Astrocyte (in vitro differentiated cells and primary cell): ENCODE data around the gene APOBEC3G. TPM values are rescaled to one million over a fixed set of nuclear protein-coding genes. Genes with fewer than 3 reads are reported as not detected.
"Not testable (repeated sequence)": the region's sequence is repeated elsewhere in the genome, so short reads cannot be mapped to it uniquely, and the experiment has no call there.

Experiments used
- DNase-seq: peaks from one replicate; pipeline ENCODE4 v3.0.0-alpha.2; 2010; ENCODE audit warnings: low read depth
- FAIRE-seq: peaks from 2 replicates; lab custom pipeline; 2011; peaks lifted over from hg19 to GRCh38; lab: Jason Lieb, UNC
- H2AFZ ChIP-seq: 2 replicates; pipeline ENCODE4 v1.6.0; 2012; ENCODE audit warnings: low read depth, low read length, inconsistent platforms
- H3K27ac ChIP-seq: 2 replicates; pipeline ENCODE4 v1.5.1; 2011; ENCODE audit warnings: low read depth, low read length, inconsistent platforms
- H3K27me3 ChIP-seq: 2 replicates; pipeline ENCODE4 v1.6.0; 2011; ENCODE audit warnings: low read length, inconsistent platforms; ENCODE audit not compliant: insufficient read depth
- H3K36me3 ChIP-seq: 2 replicates; pipeline ENCODE4 v1.5.1; 2011; ENCODE audit warnings: low read length, inconsistent platforms; ENCODE audit not compliant: insufficient read depth
- H3K4me1 ChIP-seq: 2 replicates; pipeline ENCODE4 v1.5.1; 2011; ENCODE audit warnings: low read length, inconsistent platforms; ENCODE audit not compliant: insufficient read depth
- H3K4me2 ChIP-seq: 2 replicates; pipeline ENCODE4 v1.6.0; 2012; ENCODE audit warnings: low read length, inconsistent platforms
- H3K4me3 ChIP-seq: 2 replicates; pipeline ENCODE4 v1.5.1; 2011; ENCODE audit warnings: low read depth, mild to moderate bottlenecking, low read length, inconsistent platforms; ENCODE audit not compliant: insufficient read depth
- H3K79me2 ChIP-seq: 2 replicates; pipeline ENCODE4 v1.6.0; 2012; ENCODE audit warnings: mild to moderate bottlenecking, low read length, inconsistent platforms; ENCODE audit not compliant: insufficient read depth
- H3K9ac ChIP-seq: 2 replicates; pipeline ENCODE4 v1.6.0; 2012; ENCODE audit warnings: mild to moderate bottlenecking, low read length, inconsistent platforms
- H3K9me3 ChIP-seq: 2 replicates; pipeline ENCODE4 v1.5.1; 2012; ENCODE audit warnings: low read depth, mild to moderate bottlenecking, low read length, inconsistent platforms; ENCODE audit not compliant: insufficient read depth
- H4K20me1 ChIP-seq: 2 replicates; pipeline ENCODE4 v1.6.0; 2012; ENCODE audit warnings: low read length, inconsistent platforms; ENCODE audit not compliant: insufficient read depth
- H3K27ac Mint-ChIP-seq: one replicate; pipeline ENCODE4 v1.8.0; 2021; ENCODE audit warnings: mild to moderate bottlenecking, mixed read lengths; ENCODE audit not compliant: unreplicated experiment
- H3K27me3 Mint-ChIP-seq: one replicate; pipeline ENCODE4 v1.8.0; 2021; ENCODE audit warnings: low read depth, mixed read lengths; ENCODE audit not compliant: unreplicated experiment
- H3K36me3 Mint-ChIP-seq: one replicate; pipeline ENCODE4 v1.8.0; 2021; ENCODE audit warnings: low read depth, mixed read lengths; ENCODE audit not compliant: unreplicated experiment
- H3K4me1 Mint-ChIP-seq: one replicate; pipeline ENCODE4 v1.8.0; 2021; ENCODE audit warnings: low read depth, mixed read lengths; ENCODE audit not compliant: unreplicated experiment
- H3K4me3 Mint-ChIP-seq: one replicate; pipeline ENCODE4 v1.8.0; 2021; ENCODE audit warnings: mild to moderate bottlenecking, moderate library complexity, mixed read lengths; ENCODE audit not compliant: unreplicated experiment
- H3K9me3 Mint-ChIP-seq: one replicate; pipeline ENCODE4 v1.8.0; 2021; ENCODE audit warnings: mild to moderate bottlenecking, mixed read lengths; ENCODE audit not compliant: unreplicated experiment
- EZH2 ChIP-seq: IDR thresholded peaks from 2 replicates; pipeline ENCODE4 v1.6.1; 2012; ENCODE audit warnings: mild to moderate bottlenecking, low read length, inconsistent platforms; ENCODE audit not compliant: insufficient read depth
- total RNA-seq: library from RNA; stranded (reverse); gene quantifications from 2 replicates; pipeline ENCODE4 v1.2.1, GENCODE V29; 2021
- TF ChIP-seq, protein P1 (sequence below): IDR thresholded peaks from 2 replicates; pipeline ENCODE4 v1.5.1; 2011; ENCODE audit warnings: low read depth, mild to moderate bottlenecking, inconsistent platforms, low read length, moderate library complexity; ENCODE audit not compliant: insufficient read depth

Gene APOBEC3G
- total RNA-seq, 1 donor from 2014 or later = 2.4 TPM

DNA sequence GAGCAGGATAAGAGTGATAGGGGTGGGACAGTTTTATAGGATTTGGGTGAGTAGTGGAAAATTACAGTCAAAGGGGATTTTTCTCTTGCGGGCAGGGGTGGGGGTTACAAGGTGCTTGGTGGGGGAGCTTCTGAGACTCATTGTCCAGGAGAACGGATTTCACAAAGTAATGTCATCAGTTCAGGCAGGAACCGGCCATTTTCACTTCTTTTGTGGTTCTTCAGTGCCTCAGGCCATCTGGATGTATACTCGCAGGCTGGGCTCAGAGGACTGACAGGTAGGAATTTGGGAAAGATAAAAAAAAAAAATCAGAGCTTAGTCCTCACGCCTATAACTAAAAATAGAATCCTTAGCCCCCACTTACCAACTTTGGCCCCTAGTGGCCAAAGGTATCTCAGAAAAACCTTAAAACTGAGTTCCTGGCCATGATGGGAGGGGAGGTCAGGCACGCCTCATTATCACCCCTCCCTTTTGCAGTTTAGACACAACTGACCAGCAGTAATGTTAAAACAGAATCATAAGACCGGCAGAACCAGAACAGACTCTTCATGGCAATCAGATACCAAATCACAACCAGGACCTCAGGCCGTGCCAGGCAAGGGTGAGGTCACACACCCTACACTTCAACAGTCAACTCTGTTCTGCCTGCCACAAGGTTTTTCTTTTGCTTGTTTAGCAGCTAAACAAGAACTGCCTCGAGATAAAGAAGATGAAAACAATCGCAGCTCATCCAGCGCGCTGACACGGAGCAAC is 8.9 kb upstream of the APOBEC3G start:
- FAIRE-seq (no peak), DNase-seq (no peak)
- Mint-ChIP-seq H3K9me3 (peaks cover 2% of the 10 kb centered on the region), H3K4me1 (peaks cover 2% of the 10 kb centered on the region), H3K36me3 (no peaks in the 10 kb centered on the region), H3K27me3 (peaks cover 17% of the 10 kb centered on the region), H3K27ac (no peak overlapping the region), H3K4me3 (no peak overlapping the region)
- no peak overlapping the region for H3K27ac ChIP-seq
- H3K4me2 ChIP-seq = no peak overlapping the region
- no peak overlapping the region for H3K9ac ChIP-seq
- peaks cover 3% of the 10 kb centered on the region for H3K27me3 ChIP-seq
- H3K4me1 ChIP-seq = no peaks in the 10 kb centered on the region
- H3K4me3 ChIP-seq = no peak overlapping the region
- H4K20me1 ChIP-seq = no peaks in the 10 kb centered on the region
- no peak for TF ChIP-seq EZH2
- TF ChIP-seq, protein P1, sequence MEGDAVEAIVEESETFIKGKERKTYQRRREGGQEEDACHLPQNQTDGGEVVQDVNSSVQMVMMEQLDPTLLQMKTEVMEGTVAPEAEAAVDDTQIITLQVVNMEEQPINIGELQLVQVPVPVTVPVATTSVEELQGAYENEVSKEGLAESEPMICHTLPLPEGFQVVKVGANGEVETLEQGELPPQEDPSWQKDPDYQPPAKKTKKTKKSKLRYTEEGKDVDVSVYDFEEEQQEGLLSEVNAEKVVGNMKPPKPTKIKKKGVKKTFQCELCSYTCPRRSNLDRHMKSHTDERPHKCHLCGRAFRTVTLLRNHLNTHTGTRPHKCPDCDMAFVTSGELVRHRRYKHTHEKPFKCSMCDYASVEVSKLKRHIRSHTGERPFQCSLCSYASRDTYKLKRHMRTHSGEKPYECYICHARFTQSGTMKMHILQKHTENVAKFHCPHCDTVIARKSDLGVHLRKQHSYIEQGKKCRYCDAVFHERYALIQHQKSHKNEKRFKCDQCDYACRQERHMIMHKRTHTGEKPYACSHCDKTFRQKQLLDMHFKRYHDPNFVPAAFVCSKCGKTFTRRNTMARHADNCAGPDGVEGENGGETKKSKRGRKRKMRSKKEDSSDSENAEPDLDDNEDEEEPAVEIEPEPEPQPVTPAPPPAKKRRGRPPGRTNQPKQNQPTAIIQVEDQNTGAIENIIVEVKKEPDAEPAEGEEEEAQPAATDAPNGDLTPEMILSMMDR = no peak
- no peak overlapping the region for H2AFZ ChIP-seq
- H3K36me3 ChIP-seq = no peaks in the 10 kb centered on the region
- no peaks in the 10 kb centered on the region for H3K9me3 ChIP-seq
- no peaks in the 10 kb centered on the region for H3K79me2 ChIP-seq

DNA sequence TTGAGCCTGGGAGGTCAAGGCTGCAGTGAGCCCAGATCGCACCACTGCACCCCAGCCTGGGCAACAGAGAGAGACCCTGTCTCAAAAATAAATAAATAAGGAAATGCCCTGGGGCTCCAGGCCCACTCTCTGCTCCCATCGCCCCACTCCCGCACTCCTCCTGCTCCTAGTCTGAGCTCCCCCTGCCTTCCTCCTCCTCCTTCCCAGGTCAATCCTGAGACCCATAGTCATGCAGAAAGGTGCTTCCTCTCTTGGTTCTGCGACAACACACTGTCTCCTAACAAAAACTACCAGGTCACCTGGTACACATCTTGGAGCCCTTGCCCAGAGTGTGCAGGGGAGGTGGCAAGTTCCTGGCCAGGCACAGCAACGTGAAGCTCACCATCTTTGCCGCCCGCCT is 6.9 kb upstream of the APOBEC3G start:
- Histone ChIP-seq H3K9ac (no peak overlapping the region), H3K9me3 (no peaks in the 10 kb centered on the region), H3K36me3 (no peaks in the 10 kb centered on the region), H4K20me1 (no peaks in the 10 kb centered on the region), H3K4me1 (no peaks in the 10 kb centered on the region), H3K4me3 (no peak overlapping the region), H2AFZ (no peak overlapping the region), H3K4me2 (no peak overlapping the region), H3K27ac (no peak overlapping the region), H3K27me3 (peaks cover 3% of the 10 kb centered on the region), H3K79me2 (no peaks in the 10 kb centered on the region)
- H3K4me3 Mint-ChIP-seq = no peak overlapping the region
- FAIRE-seq (no peak), DNase-seq (no peak)
- H3K27ac Mint-ChIP-seq = no peak overlapping the region
- H3K9me3 Mint-ChIP-seq = peaks cover 2% of the 10 kb centered on the region
- peaks cover 21% of the 10 kb centered on the region for H3K27me3 Mint-ChIP-seq
- peaks cover 2% of the 10 kb centered on the region for H3K4me1 Mint-ChIP-seq
- TF ChIP-seq EZH2 = no peak
- TF ChIP-seq, protein P1 = no peak
- no peaks in the 10 kb centered on the region for H3K36me3 Mint-ChIP-seq

DNA sequence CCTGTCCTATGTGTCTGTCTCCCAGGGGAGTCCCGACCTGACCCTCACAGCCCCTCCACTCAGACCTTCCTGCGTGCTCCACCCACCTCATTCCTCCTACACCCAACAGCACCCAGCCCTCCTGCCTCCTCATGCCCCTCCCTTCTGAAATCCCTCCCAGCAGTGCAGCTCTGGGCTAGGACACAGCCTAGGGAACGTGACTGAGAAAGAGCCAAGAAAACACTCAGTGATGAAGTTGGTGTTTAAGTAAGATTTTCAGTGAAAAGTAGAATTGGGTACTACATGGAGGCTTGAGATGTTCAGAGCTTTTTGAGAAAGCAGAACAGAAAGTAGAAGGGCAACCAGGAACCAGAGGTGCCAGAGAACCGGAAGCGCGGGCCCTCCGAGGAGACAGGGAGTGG is 4.5 kb upstream of the APOBEC3G start:
- not testable (repeated sequence) for H3K9ac ChIP-seq, H3K4me1 ChIP-seq, H3K9me3 ChIP-seq, H2AFZ ChIP-seq, H3K79me2 ChIP-seq, H3K27ac ChIP-seq, H3K27me3 ChIP-seq, H3K9me3 Mint-ChIP-seq, DNase-seq, H3K36me3 ChIP-seq, FAIRE-seq, H3K4me2 ChIP-seq, H3K27ac Mint-ChIP-seq, H4K20me1 ChIP-seq, H3K36me3 Mint-ChIP-seq, H3K4me1 Mint-ChIP-seq, H3K4me3 Mint-ChIP-seq, H3K4me3 ChIP-seq
- H3K27me3 Mint-ChIP-seq = peaks cover 25% of the 10 kb centered on the region
